GM12878 (cell line): ENCODE measurements around the gene C17orf50. TPM values are rescaled to one million over a fixed set of nuclear protein-coding genes. Genes with fewer than 3 reads are reported as not detected.

Experiments
- ATAC-seq: fragments of 200-7000 bp; cut with Tn5 transposase; 3 replicates; pipeline ENCODE4 v1.9.1; 2020; ENCODE audit warnings: mild to moderate bottlenecking, moderate library complexity
- BruUV-seq: library from RNA; stranded (reverse); fragments of 400-500 nt; replicated peaks from 2 replicates; lab custom pipeline; 2021; lab: Mats Ljungman, UMichigan
- CTCF ChIA-PET: fragments of 300-600 bp; sonication (Branson Sonifier 250); formaldehyde crosslinking; extraction: SDS; loops from one replicate; lab custom pipeline; 2021; ENCODE audit warnings: inconsistent platforms; lab: Yijun Ruan, JAX
- POLR2A ChIA-PET: fragments of 350-600 bp; formaldehyde crosslinking; extraction: SDS; loops from one replicate; lab custom pipeline; 2021; ENCODE audit warnings: inconsistent platforms; lab: Charles Lee
- RAD21 ChIA-PET: fragments of 300-600 bp; sonication (Branson Sonifier 250); formaldehyde crosslinking; loops from one replicate; lab custom pipeline; 2023; ENCODE audit warnings: antibody characterized with exemption; ENCODE audit not compliant: unreplicated experiment; lab: Charles Lee
- SMC1A ChIA-PET: fragments of 300-600 bp; sonication (Branson Sonifier 250); formaldehyde crosslinking; loops from one replicate; lab custom pipeline; 2023; ENCODE audit not compliant: unreplicated experiment, uncharacterized antibody; lab: Charles Lee
- DNase-seq: peaks from one replicate; pipeline ENCODE4 v3.0.0-alpha.2; 2011; ENCODE audit warnings: low read depth, low spot score
- FAIRE-seq: peaks from 3 replicates; lab custom pipeline; 2011; peaks lifted over from hg19 to GRCh38; lab: Jason Lieb, UNC
- H2AFZ ChIP-seq: 2 replicates; pipeline ENCODE4 v1.6.0; 2011; ENCODE audit warnings: low read depth, low read length, control low read depth; ENCODE audit not compliant: control insufficient read depth
- H3K27ac ChIP-seq: 2 replicates; pipeline ENCODE4 v1.5.1; 2011; ENCODE audit warnings: control low read depth; ENCODE audit not compliant: control insufficient read depth, insufficient read depth
- H3K27me3 ChIP-seq, 2 experiments: replicated peaks in 1 of 2; 2 replicates each; pipeline versions ENCODE4 v1.6.0 to v1.6.1; 2011; ENCODE audit warnings: low read length in 1 of 2; ENCODE audit not compliant: control insufficient read depth in 2 of 2, insufficient read depth in 2 of 2
- H3K36me3 ChIP-seq, 2 experiments: 2 replicates each; pipeline ENCODE4 v1.5.1; 2011; ENCODE audit warnings: low read length in 1 of 2; ENCODE audit not compliant: control insufficient read depth in 2 of 2, insufficient read depth in 2 of 2
- H3K4me1 ChIP-seq: 2 replicates; pipeline ENCODE4 v1.6.1; 2011; ENCODE audit warnings: mild to moderate bottlenecking, low read length, moderate library complexity, mixed read lengths; ENCODE audit not compliant: control insufficient read depth, insufficient read depth
- H3K4me2 ChIP-seq: 2 replicates; pipeline ENCODE4 v1.6.0; 2011; ENCODE audit warnings: control low read depth; ENCODE audit not compliant: control insufficient read depth, insufficient read depth
- H3K4me3 ChIP-seq: fragments of 200-600 bp; sonication (generic); 2 replicates; pipeline ENCODE4 v1.5.1; 2016
- H3K79me2 ChIP-seq: 2 replicates; pipeline ENCODE4 v1.6.0; 2011; ENCODE audit warnings: low read length; ENCODE audit not compliant: control insufficient read depth, insufficient read depth
- H3K9ac ChIP-seq: 2 replicates; pipeline ENCODE4 v1.8.0; 2011; ENCODE audit warnings: low read length, control low read depth, mixed read lengths; ENCODE audit not compliant: control insufficient read depth, insufficient read depth
- H3K9me3 ChIP-seq: replicated peaks from 3 replicates; pipeline ENCODE4 v1.5.1; 2011; ENCODE audit warnings: mild to moderate bottlenecking, low read length; ENCODE audit not compliant: control insufficient read depth, insufficient read depth
- H4K20me1 ChIP-seq: 2 replicates; pipeline ENCODE4 v1.6.0; 2011; ENCODE audit not compliant: control insufficient read depth, insufficient read depth
- CTCF ChIP-seq, 3 experiments: IDR thresholded peaks in 2 of 3; conservative IDR thresholded peaks in 1 of 3; 2 replicates each; pipeline ENCODE4 v1.5.1; 2011; ENCODE audit warnings: low read depth in 3 of 3, low read length in 3 of 3, mild to moderate bottlenecking in 3 of 3, control low read depth in 2 of 3, moderate library complexity in 2 of 3, inconsistent platforms in 1 of 3, mixed read lengths in 1 of 3; ENCODE audit not compliant: control insufficient read depth in 2 of 3, insufficient read depth in 1 of 3; ENCODE audit errors: extremely low read depth in 1 of 3
- ESRRA ChIP-seq: IDR thresholded peaks from 2 replicates; pipeline ENCODE4 v1.6.1; 2012; ENCODE audit warnings: mild to moderate bottlenecking, low read length, improper control_type of control experiment
- KAT2A ChIP-seq: conservative IDR thresholded peaks from 2 replicates; pipeline ENCODE4 v1.6.1; 2011; ENCODE audit warnings: low read depth, low read length; ENCODE audit not compliant: control insufficient read depth
- KDM1A ChIP-seq: fragments of 200-600 bp; sonication (generic); IDR thresholded peaks from 2 replicates; pipeline ENCODE4 v1.6.1; 2016; ENCODE audit warnings: borderline replicate concordance
- LARP7 ChIP-seq: fragments of 450-650 bp; IDR thresholded peaks from 2 replicates; pipeline ENCODE4 v1.6.1; 2017; ENCODE audit warnings: mild to moderate bottlenecking
- MTA2 ChIP-seq: fragments of 450-650 bp; IDR thresholded peaks from 2 replicates; pipeline ENCODE4 v1.6.1; 2016; ENCODE audit warnings: low read depth, mild to moderate bottlenecking, moderate library complexity
- SMARCA5 ChIP-seq: fragments of 450-650 bp; IDR thresholded peaks from 2 replicates; pipeline ENCODE4 v1.6.1; 2017; ENCODE audit warnings: mild to moderate bottlenecking
- YBX1 ChIP-seq: fragments of 450-650 bp; IDR thresholded peaks from 2 replicates; pipeline ENCODE4 v1.6.1; 2016; ENCODE audit warnings: antibody characterized with exemption
- ZBTB33 ChIP-seq: fragments of 450-650 bp; IDR thresholded peaks from 2 replicates; pipeline ENCODE4 v1.6.1; 2017; ENCODE audit warnings: mild to moderate bottlenecking
- in situ Hi-C: fragments of 300-500 bp; cut with MboI; formaldehyde crosslinking; loops from 9 replicates; pipeline ENCODE4 v1.14.3; 2018; ENCODE audit warnings: mixed read lengths
- intact Hi-C: fragments of 100-400 bp; cut with micrococcal nuclease; formaldehyde crosslinking; loops from one replicate; pipeline ENCODE4 v1.14.2; 2022; ENCODE audit not compliant: unreplicated experiment
- polyA plus RNA-seq, 11 experiments: library from polyadenylated mRNA; depleted of rRNA in 4 of 11; unstranded in 6 of 11; stranded (reverse) in 5 of 11; fragments of >200 nt; fragmentation: Nextera tagmentation in 4 of 11; fragmentation: Illumina TruSeq in 1 of 11; extraction: Ambion mirVana in 4 of 11; extraction: Trizol in 1 of 11; gene quantifications; 1 replicate in 1 of 11; 2 replicates in 10 of 11; pipeline versions ENCODE4 v1.2.1 to v1.2.3, GENCODE V29; 2011 to 2016; ENCODE audit warnings: inconsistent platforms in 2 of 11, missing spikeins in 2 of 11, low read depth in 1 of 11
- total RNA-seq, 4 experiments: library from RNA; depleted of rRNA in 3 of 4; stranded (reverse); fragments of >200 nt in 3 of 4; fragmentation: Illumina TruSeq in 1 of 4; extraction: Trizol in 1 of 4; gene quantifications; 2 replicates each; pipeline versions ENCODE4 v1.2.1 to v1.2.3, GENCODE V29; 2013 to 2021

Gene C17orf50
- total and polyA plus RNA-seq, 10 of the 15 experiments (the other 5 are each of a cell fraction or from before 2014, with no cell fraction given) = 0.16 TPM; not detected in 9

GRCh38 chr17:35799942-35800341 is 39.3 kb downstream of the C17orf50 start:
- Histone ChIP-seq H2AFZ (no peak overlapping the region), H3K27ac (no peak overlapping the region), H3K4me2 (no peak overlapping the region), H3K9ac (no peak overlapping the region), H3K79me2 (no peaks in the 10 kb centered on the region), H3K4me1 (peaks cover 4% of the 10 kb centered on the region), H3K9me3 (no peaks in the 10 kb centered on the region), H3K4me3 (no peak overlapping the region), H3K27me3 (peaks cover 3 to 12% of the 10 kb centered on the region in 2 experiments), H3K36me3 (no peaks in the 10 kb centered on the region), H4K20me1 (no peaks in the 10 kb centered on the region; the same call in 1 of the 2 replicates)
- ChIA-PET POLR2A (no interaction called here), CTCF (interaction anchor here (1.2 kb wide), 1 partner anchor 36 kb away, joined by 6 read pairs; no protein-coding TSS in a partner anchor), RAD21 (no interaction called here), SMC1A (no interaction called here)
- in situ Hi-C loops (no loop called here), intact Hi-C loops (no loop called here)
- no peak for TF ChIP-seq SMARCA5
- no peak for TF ChIP-seq LARP7
- TF ChIP-seq ZBTB33 = no peak
- TF ChIP-seq CTCF (IDR thresholded peaks at IDR 0.05 in 2 of 3, conservative IDR thresholded peaks at IDR 0.05 in 1 of 3; ENCODE audit: control insufficient read depth in 2 of 3, extremely low read depth in 1 of 3, insufficient read depth in 1 of 3, low read depth in 3 of 3, low read length in 3 of 3) = no peak
- TF ChIP-seq ESRRA = no peak
- TF ChIP-seq KAT2A = no peak
- no peak for TF ChIP-seq YBX1
- TF ChIP-seq KDM1A = no peak
- TF ChIP-seq MTA2 = no peak
- FAIRE-seq (no peak), DNase-seq (no peak), ATAC-seq (no peak)
- BruUV-seq = no TSS peak
